WI38 (cell line): ENCODE data around the gene INPP5D.
"Not testable (repeated sequence)": the region's sequence is repeated elsewhere in the genome, so short reads cannot be mapped to it uniquely, and the experiment has no call there.

Experiments used
- H3K4me3 ChIP-seq: 2 replicates; pipeline ENCODE4 v1.5.1; 2011; ENCODE audit warnings: low read depth, mild to moderate bottlenecking, control low read depth, low read length
- TF ChIP-seq, protein P1 (sequence below): IDR thresholded peaks from 2 replicates; pipeline ENCODE4 v1.5.1; 2012; ENCODE audit warnings: low read depth, mild to moderate bottlenecking, control low read depth, low read length

Gene INPP5D

DNA sequence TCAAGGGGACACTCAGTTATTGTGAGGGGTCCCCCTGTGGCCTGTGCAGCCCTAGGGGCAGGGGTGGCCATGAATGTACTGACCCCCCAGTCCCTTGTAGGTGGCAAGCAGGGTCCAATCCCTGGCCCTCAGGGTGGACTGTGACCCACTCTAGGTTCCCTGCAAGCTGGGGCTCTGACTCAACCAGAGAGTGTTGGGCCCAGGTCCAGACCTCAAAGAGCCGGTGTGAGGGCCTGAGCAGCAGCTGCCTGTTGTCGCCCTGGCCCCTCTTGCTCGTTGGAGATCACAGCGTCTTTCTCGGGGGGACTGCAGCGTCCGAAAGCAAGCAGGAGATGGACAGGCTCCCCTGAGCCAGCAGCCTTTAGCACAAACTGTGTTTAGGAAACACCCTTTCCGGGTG lies 124.5 kb downstream of the INPP5D start:
- TF ChIP-seq, protein P1, sequence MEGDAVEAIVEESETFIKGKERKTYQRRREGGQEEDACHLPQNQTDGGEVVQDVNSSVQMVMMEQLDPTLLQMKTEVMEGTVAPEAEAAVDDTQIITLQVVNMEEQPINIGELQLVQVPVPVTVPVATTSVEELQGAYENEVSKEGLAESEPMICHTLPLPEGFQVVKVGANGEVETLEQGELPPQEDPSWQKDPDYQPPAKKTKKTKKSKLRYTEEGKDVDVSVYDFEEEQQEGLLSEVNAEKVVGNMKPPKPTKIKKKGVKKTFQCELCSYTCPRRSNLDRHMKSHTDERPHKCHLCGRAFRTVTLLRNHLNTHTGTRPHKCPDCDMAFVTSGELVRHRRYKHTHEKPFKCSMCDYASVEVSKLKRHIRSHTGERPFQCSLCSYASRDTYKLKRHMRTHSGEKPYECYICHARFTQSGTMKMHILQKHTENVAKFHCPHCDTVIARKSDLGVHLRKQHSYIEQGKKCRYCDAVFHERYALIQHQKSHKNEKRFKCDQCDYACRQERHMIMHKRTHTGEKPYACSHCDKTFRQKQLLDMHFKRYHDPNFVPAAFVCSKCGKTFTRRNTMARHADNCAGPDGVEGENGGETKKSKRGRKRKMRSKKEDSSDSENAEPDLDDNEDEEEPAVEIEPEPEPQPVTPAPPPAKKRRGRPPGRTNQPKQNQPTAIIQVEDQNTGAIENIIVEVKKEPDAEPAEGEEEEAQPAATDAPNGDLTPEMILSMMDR, result no peak
- no peak overlapping the region for H3K4me3 ChIP-seq

DNA sequence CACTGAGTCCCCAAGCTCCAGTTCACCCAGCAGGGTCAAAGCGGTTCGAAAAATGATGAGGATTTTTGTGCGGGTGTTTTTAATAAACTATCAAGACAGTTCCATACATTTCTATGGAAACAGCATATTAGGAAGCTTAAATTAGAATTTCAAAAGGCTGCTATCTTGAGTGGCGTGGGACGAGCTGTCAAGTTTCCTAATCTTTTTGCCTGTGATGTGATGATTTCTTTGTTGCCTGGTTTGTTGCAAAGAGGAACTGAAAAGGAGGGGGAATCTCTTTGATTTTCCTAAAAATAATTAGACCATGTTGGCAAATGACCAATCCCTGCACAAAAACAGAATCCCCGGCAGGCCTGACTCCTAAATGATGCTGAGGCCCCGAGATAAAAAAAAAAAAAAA lies 125.2 kb downstream of the INPP5D start:
- no peak overlapping the region for H3K4me3 ChIP-seq
- TF ChIP-seq, protein P1, result no peak

DNA sequence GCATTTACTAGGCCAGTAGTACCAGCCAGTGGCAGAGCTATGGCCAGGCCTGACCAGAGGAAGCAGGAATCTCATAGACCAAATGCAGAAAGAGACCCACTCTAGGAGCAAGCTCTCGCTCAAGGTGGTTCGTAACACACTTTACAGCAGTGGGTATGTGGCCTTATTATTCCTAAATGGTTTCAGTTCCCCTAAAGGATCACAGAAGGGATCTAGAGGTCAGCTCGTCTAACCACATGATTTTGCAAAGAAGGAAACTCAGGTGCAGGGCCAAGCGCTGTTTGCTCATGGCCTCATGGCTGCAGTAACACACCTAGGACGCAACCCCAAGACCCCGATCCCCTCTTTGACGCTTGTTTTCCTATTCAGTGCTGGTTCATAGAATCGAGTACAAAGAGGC lies 125.8 kb downstream of the INPP5D start:
- no peak overlapping the region for H3K4me3 ChIP-seq
- TF ChIP-seq, protein P1, result no peak

DNA sequence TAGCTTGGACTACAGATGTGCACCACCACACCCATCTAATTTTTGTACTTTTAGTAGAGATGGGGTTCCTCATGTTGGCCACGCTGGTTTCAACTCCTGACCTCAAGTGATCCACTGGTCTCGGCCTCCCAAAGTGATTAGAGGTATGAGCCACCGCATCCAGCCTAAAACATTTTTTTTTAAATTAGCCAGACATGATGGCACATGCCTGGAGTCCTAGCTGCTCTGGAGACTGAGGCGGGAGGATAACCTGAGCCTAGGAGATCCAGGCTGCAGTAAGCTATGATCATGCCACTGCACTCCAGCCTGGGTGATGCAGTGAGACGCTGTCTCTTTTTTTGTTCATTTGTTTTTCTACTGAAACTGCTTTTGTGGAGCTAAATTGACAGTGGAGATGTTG lies 126.7 kb downstream of the INPP5D start:
- no peak overlapping the region for H3K4me3 ChIP-seq

DNA sequence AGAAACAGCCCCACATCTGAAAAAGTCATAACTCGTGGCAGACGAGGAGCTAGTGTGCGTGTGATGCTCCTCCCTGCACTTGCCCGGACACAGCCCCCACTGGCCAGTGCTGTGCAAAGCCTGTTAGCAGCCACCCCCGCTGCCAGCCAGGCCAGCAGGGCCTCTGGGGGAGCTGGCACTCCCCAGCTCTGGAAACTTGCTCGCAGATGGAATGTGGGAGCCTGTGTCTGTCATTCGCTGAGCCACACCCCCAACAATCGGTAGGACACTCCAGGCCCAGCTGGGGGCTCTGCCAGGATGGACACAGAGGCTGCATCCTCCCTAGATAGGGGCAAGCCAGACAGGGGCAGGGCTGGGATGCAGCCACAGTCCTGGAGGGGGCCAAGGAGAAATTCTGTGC lies 128.9 kb downstream of the INPP5D start:
- TF ChIP-seq, protein P1, result no peak
- H3K4me3 ChIP-seq, result no peak overlapping the region

More for the DNA sequence above, 126.7 kb downstream of the INPP5D start:
- TF ChIP-seq, protein P1, result no peak

DNA sequence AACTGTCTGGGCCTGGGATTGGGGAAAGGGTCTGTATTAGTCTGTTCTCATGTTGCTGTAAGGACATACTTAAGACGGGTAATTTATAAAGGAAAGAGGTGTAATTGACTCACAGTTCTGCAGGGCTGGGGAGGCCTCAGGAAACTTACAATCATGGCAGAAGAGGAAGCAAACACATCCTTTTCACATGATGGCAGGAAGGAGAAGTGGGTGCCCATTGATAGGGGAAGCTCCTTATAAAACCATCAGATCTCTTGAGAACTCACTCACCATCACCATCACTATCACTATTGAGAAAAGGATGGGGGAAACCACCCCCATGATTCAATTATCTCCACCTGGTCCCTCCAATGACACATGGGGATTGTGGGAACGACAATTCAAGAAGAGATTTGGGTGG lies 130.9 kb downstream of the INPP5D start:
- H3K4me3 ChIP-seq, result not testable (repeated sequence)

DNA sequence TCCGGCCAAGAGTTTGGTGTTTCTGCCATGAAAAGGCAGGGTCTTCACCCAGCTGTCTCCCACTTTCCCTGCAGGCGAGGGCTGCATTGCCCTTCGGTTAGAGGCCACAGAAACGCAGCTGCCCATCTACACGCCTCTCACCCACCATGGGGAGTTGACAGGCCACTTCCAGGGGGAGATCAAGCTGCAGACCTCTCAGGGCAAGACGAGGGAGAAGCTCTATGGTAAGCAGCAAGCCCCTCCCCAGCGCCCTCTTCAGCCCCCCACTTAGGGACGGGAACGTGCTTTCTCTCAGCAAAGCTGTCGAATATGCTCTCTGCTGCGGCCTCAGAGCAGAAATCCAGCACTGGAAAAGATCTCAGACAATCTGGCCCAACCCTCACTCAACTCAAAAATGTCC lies 133.6 kb downstream of the INPP5D start:
- H3K4me3 ChIP-seq, result no peak overlapping the region
- TF ChIP-seq, protein P1, result no peak

DNA sequence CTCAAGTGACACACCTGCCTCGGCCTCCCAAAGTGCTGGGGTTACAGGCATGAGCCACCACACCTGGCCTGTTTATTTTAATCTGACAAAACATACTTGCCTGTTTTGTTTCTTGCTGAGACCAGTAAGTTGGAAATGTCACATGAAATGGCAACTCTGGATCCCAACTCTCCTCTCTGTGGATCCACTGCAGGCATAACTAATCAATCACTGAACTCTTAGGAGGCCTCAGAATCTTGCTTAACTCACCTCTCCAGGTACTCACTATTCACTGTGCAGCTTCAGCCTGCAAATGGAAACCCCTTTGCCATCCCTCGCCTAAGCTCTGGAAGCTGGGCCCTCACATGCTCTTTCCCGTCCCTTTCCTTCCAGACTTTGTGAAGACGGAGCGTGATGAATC lies 134.9 kb downstream of the INPP5D start:
- H3K4me3 ChIP-seq, result no peak overlapping the region
- TF ChIP-seq, protein P1, result no peak
